Natural killer cell (primary cell): ENCODE data around the gene CACNA2D3. TPM values are rescaled to one million over a fixed set of nuclear protein-coding genes. Genes with fewer than 3 reads are reported as not detected.

ENCODE experiments used
- ATAC-seq, 3 donors: fragments of 150-1000 bp in 2 of 3; fragments of 200-7000 bp in 1 of 3; cut with Tn5 transposase; 1 replicate in 1 of 3; 2 replicates in 2 of 3; pipeline ENCODE4 v1.10.0; 2021; ENCODE audit warnings: mild to moderate bottlenecking in 2 of 3, moderate library complexity in 2 of 3
- DNase-seq, 2 donors: peaks; one replicate each; pipeline versions ENCODE4 v3.0.0 to v3.0.0-alpha.2; 2013 to 2021; ENCODE audit warnings: mixed read lengths in 1 of 2
- H3K27ac ChIP-seq: one replicate; pipeline ENCODE4 v1.5.1; 2013; ENCODE audit warnings: mild to moderate bottlenecking, low read length
- H3K27me3 ChIP-seq: one replicate; pipeline ENCODE4 v1.6.1; 2013; ENCODE audit warnings: low read length; ENCODE audit not compliant: control insufficient read depth, insufficient read depth
- H3K36me3 ChIP-seq: one replicate; pipeline ENCODE4 v1.6.1; 2013; ENCODE audit warnings: low read length; ENCODE audit not compliant: control insufficient read depth, insufficient read depth
- H3K4me1 ChIP-seq: one replicate; pipeline ENCODE4 v1.6.1; 2013; ENCODE audit warnings: low read length; ENCODE audit not compliant: control insufficient read depth, insufficient read depth
- H3K4me3 ChIP-seq: one replicate; pipeline ENCODE4 v1.5.1; 2013; ENCODE audit warnings: low read length
- H3K9me3 ChIP-seq: one replicate; pipeline ENCODE4 v1.6.1; 2013; ENCODE audit warnings: low read length; ENCODE audit not compliant: control insufficient read depth, insufficient read depth
- H3K27ac Mint-ChIP-seq, 2 donors: one replicate each; pipeline ENCODE4 v1.8.0; 2022; ENCODE audit warnings: mild to moderate bottlenecking in 2 of 2, mixed read lengths in 2 of 2, moderate library complexity in 1 of 2
- H3K27me3 Mint-ChIP-seq, 2 donors: one replicate each; pipeline ENCODE4 v1.8.0; 2022; ENCODE audit warnings: low read depth in 2 of 2, mixed read lengths in 2 of 2
- H3K36me3 Mint-ChIP-seq: one replicate; pipeline ENCODE4 v1.8.0; 2022; ENCODE audit warnings: mixed read lengths
- H3K4me1 Mint-ChIP-seq, 2 donors: one replicate each; pipeline ENCODE4 v1.8.0; 2022; ENCODE audit warnings: mixed read lengths in 2 of 2
- H3K4me3 Mint-ChIP-seq: one replicate; pipeline ENCODE4 v1.8.0; 2022; ENCODE audit warnings: mild to moderate bottlenecking, moderate library complexity, mixed read lengths
- H3K9me3 Mint-ChIP-seq, 2 donors: one replicate each; pipeline ENCODE4 v1.8.0; 2022; ENCODE audit warnings: mixed read lengths in 2 of 2
- CTCF ChIP-seq: fragments of 200-600 bp; IDR thresholded peaks from one replicate; pipeline ENCODE4 v1.8.0; 2022; ENCODE audit warnings: antibody characterized with exemption
- WGBS: methylation state at CpG from one replicate; pipeline ENCODE4 v1.1.7; 2013; ENCODE audit warnings: missing lambda C conversion rate; ENCODE audit not compliant: insufficient coverage; 5-methylcytosine and 5-hydroxymethylcytosine counted together
- intact Hi-C: fragments of 100-400 bp; cut with micrococcal nuclease; formaldehyde crosslinking; loops from one replicate; pipeline ENCODE4 v1.14.2; 2022
- total RNA-seq, 4 donors: library from RNA; stranded (reverse); fragments of 120-200 nt in 1 of 4; gene quantifications; one replicate each; pipeline versions ENCODE4 v1.2.3 to v1.2.4, GENCODE V29; 2013 to 2022

CACNA2D3 gene
- total RNA-seq, 3 donors from 2014 or later (not counting 1 experiment from before 2014, with no cell fraction given), result 0.49 TPM; not detected in 2

- no peak for ATAC-seq
- Histone ChIP-seq H3K4me3 (no peak overlapping the region), H3K4me1 (no peaks in the 10 kb centered on the region), H3K36me3 (no peaks in the 10 kb centered on the region), H3K27me3 (no peaks in the 10 kb centered on the region), H3K27ac (no peak overlapping the region), H3K9me3 (no peaks in the 10 kb centered on the region)
- Mint-ChIP-seq H3K9me3 (peaks cover 2 to 3% of the 10 kb centered on the region in 2 donors), H3K4me1 (no peaks in the 10 kb centered on the region), H3K4me3 (no peak overlapping the region), H3K36me3 (no peaks in the 10 kb centered on the region), H3K27ac (no peak overlapping the region), H3K27me3 (no peaks in the 10 kb centered on the region)
- no peak for TF ChIP-seq CTCF
- intact Hi-C loops, result no loop called here
- no peak for DNase-seq
Observed at GRCh38 chr3:54783611-54784010, 661.3 kb downstream of the CACNA2D3 start.

GRCh38 chr3:54784021-54784420 lies 661.7 kb downstream of the CACNA2D3 start:
- ATAC-seq (no peak), DNase-seq (no peak)
- Histone ChIP-seq H3K4me1 (no peaks in the 10 kb centered on the region), H3K27me3 (no peaks in the 10 kb centered on the region), H3K9me3 (no peaks in the 10 kb centered on the region), H3K36me3 (no peaks in the 10 kb centered on the region), H3K4me3 (no peak overlapping the region), H3K27ac (no peak overlapping the region)
- Mint-ChIP-seq H3K27me3 (no peaks in the 10 kb centered on the region), H3K36me3 (no peaks in the 10 kb centered on the region), H3K4me1 (no peaks in the 10 kb centered on the region), H3K4me3 (no peak overlapping the region), H3K9me3 (peaks cover 2 to 3% of the 10 kb centered on the region in 2 donors), H3K27ac (no peak overlapping the region)
- 92% methylated on average over 5 of the region's 5 CpGs for WGBS
- intact Hi-C loops, result no loop called here
- no peak for TF ChIP-seq CTCF

GRCh38 chr3:54785976-54786375 lies 663.6 kb downstream of the CACNA2D3 start:
- 100% methylated on average over 1 of the region's 3 CpGs for WGBS
- Histone ChIP-seq H3K27ac (no peak overlapping the region), H3K27me3 (no peaks in the 10 kb centered on the region), H3K36me3 (no peaks in the 10 kb centered on the region), H3K9me3 (no peaks in the 10 kb centered on the region), H3K4me3 (no peak overlapping the region), H3K4me1 (no peaks in the 10 kb centered on the region)
- DNase-seq (no peak), ATAC-seq (no peak)
- no peaks in the 10 kb centered on the region for H3K36me3 Mint-ChIP-seq
- H3K4me1 Mint-ChIP-seq, result no peaks in the 10 kb centered on the region
- no peaks in the 10 kb centered on the region for H3K27me3 Mint-ChIP-seq
- no peak overlapping the region for H3K27ac Mint-ChIP-seq
- H3K9me3 Mint-ChIP-seq, result peaks cover 2 to 3% of the 10 kb centered on the region in 2 donors
- TF ChIP-seq CTCF, result no peak
- intact Hi-C loops, result no loop called here
- H3K4me3 Mint-ChIP-seq, result no peak overlapping the region

GRCh38 chr3:54790051-54790450 lies 667.7 kb downstream of the CACNA2D3 start:
- no peak for TF ChIP-seq CTCF
- Mint-ChIP-seq H3K36me3 (no peaks in the 10 kb centered on the region), H3K4me3 (no peak overlapping the region), H3K27ac (no peak overlapping the region), H3K27me3 (no peaks in the 10 kb centered on the region), H3K4me1 (no peaks in the 10 kb centered on the region), H3K9me3 (peaks cover 0 to 3% of the 10 kb centered on the region in 2 donors)
- no peaks in the 10 kb centered on the region for H3K9me3 ChIP-seq
- ATAC-seq (no peak), DNase-seq (no peak)
- intact Hi-C loops, result no loop called here
- no peaks in the 10 kb centered on the region for H3K4me1 ChIP-seq
- H3K4me3 ChIP-seq, result no peak overlapping the region
- H3K36me3 ChIP-seq, result no peaks in the 10 kb centered on the region
- H3K27me3 ChIP-seq, result no peaks in the 10 kb centered on the region
- H3K27ac ChIP-seq, result no peak overlapping the region
- WGBS, result 84% methylated on average over 3 of the region's 3 CpGs
